ENCODE results near the gene MRPL54. TPM values are rescaled to one million over a fixed set of nuclear protein-coding genes. Genes with fewer than 3 reads are reported as not detected.

Gene MRPL54
- total RNA-seq, 1 donor from 2014 or later = 27.3 TPM

GRCh38 chr19:3785938-3786824 lies 23.7 kb downstream of the MRPL54 start, which contains the start of gene MATK:
Gene MATK (minus strand): TSS chr19:3786381. CDS start chr19:3785135, 1,246 bp downstream.
- no peak for DNase-seq

GRCh38 chr19:3788996-3789778 lies 26.7 kb downstream of the MRPL54 start:
- DNase-seq = no peak

- DNase-seq = no peak
These were observed 27.8 kb downstream of the MRPL54 start for GRCh38 chr19:3790209-3790734.

- DNase-seq = no peak
These were observed 28.5 kb downstream of the MRPL54 start for GRCh38 chr19:3790941-3791340.

- no peak for DNase-seq
These were observed 29.6 kb downstream of the MRPL54 start for GRCh38 chr19:3792114-3792513.

GRCh38 chr19:3793799-3794198 lies 31.3 kb downstream of the MRPL54 start:
- DNase-seq = no peak

- DNase-seq = no peak
These were observed 33.9 kb downstream of the MRPL54 start for GRCh38 chr19:3796358-3796757.

GRCh38 chr19:3798137-3798536 lies 35.7 kb downstream of the MRPL54 start:
- no peak for DNase-seq

- DNase-seq = no peak
These were observed 38.5 kb downstream of the MRPL54 start for GRCh38 chr19:3800996-3801395.

GRCh38 chr19:3801412-3802096 lies 39.1 kb downstream of the MRPL54 start:
- DNase-seq = no peak

- no peak for DNase-seq
These were observed 40.8 kb downstream of the MRPL54 start for GRCh38 chr19:3803114-3803888.

GRCh38 chr19:3803986-3804385 lies 41.5 kb downstream of the MRPL54 start:
- DNase-seq = no peak

GRCh38 chr19:3804429-3804828 lies 41.9 kb downstream of the MRPL54 start:
- no peak for DNase-seq

GRCh38 chr19:3805859-3806258 lies 43.4 kb downstream of the MRPL54 start:
- DNase-seq = no peak

GRCh38 chr19:3807131-3807480 lies 44.6 kb downstream of the MRPL54 start:
- no peak for DNase-seq

- no peak for DNase-seq
These were observed 45.3 kb downstream of the MRPL54 start for GRCh38 chr19:3807574-3808354.

- no peak for DNase-seq
These were observed 46.1 kb downstream of the MRPL54 start for GRCh38 chr19:3808420-3809143.

- no peak for DNase-seq
These were observed 47.6 kb downstream of the MRPL54 start for GRCh38 chr19:3809881-3810707.

- DNase-seq = no peak
These were observed 48.4 kb downstream of the MRPL54 start for GRCh38 chr19:3810708-3811355.
